ENCODE data around the gene SPRING1. TPM values are rescaled to one million over a fixed set of nuclear protein-coding genes. Genes with fewer than 3 reads are reported as not detected.

SPRING1 gene
- total RNA-seq, 2 donors from 2014 or later: 13.4 to 36.8 TPM

DNA sequence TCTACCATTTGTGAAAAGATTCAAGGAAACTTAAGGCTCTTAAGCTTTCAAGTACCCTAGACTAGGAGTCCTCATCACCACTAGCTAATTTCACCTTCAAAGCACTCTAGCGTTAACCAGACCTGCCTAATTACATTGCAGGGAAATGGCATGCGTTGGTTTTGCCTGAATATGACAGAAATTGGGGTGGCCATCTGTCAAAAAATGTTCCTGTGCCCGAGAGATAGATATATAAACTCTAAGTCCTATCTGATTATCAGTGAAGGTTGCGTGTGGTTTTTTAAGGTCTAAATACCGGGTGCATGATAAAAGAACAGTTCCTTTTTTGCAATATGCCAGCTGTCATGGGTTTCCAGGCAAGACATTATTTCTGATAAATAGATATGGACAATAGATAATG is 48.3 kb downstream of the SPRING1 start:
- Histone ChIP-seq H3K27ac (no peak overlapping the region), H3K4me3 (no peak overlapping the region), H3K9me3 (no peaks in the 10 kb centered on the region), H3K4me1 (ENCODE audit: control insufficient read depth in 1 of 2, low read depth in 2 of 2) (peaks cover 11% of the 10 kb centered on the region in 2 donors), H3K27me3 (replicated peaks; ENCODE audit: insufficient read depth) (peaks cover 5% of the 10 kb centered on the region), H3K36me3 (no peaks in the 10 kb centered on the region)
- no peak for ATAC-seq (ENCODE audit: insufficient number of reproducible peaks, low FRiP score, low read depth)
- no peak for DNase-seq (ENCODE audit: low spot score)
- TF ChIP-seq, protein P1, sequence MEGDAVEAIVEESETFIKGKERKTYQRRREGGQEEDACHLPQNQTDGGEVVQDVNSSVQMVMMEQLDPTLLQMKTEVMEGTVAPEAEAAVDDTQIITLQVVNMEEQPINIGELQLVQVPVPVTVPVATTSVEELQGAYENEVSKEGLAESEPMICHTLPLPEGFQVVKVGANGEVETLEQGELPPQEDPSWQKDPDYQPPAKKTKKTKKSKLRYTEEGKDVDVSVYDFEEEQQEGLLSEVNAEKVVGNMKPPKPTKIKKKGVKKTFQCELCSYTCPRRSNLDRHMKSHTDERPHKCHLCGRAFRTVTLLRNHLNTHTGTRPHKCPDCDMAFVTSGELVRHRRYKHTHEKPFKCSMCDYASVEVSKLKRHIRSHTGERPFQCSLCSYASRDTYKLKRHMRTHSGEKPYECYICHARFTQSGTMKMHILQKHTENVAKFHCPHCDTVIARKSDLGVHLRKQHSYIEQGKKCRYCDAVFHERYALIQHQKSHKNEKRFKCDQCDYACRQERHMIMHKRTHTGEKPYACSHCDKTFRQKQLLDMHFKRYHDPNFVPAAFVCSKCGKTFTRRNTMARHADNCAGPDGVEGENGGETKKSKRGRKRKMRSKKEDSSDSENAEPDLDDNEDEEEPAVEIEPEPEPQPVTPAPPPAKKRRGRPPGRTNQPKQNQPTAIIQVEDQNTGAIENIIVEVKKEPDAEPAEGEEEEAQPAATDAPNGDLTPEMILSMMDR (IDR thresholded peaks at IDR 0.05): no peak

Other genes with a start within 250 kb of the SPRING1 start
- gene MAP1LC3B2, start 178.7 kb downstream of the SPRING1 start, total RNA-seq: 1 to 10 TPM in 1 of 2 donors, not detected in 1; 1.5 TPM
- 1 to 10 TPM; 1.1 to 1.5 TPM for gene RNFT2, start 246 bp upstream of the SPRING1 start, total RNA-seq
- gene HRK, start 143.4 kb upstream of the SPRING1 start, total RNA-seq: under 1 TPM in 1 of 2 donors, not detected in 1; 0.14 TPM
- gene FBXW8, start 172.9 kb upstream of the SPRING1 start, total RNA-seq: 10 to 100 TPM; 12.6 to 25.0 TPM